ENCODE results near the gene ZNF41.

ZNF41 gene

DNA sequence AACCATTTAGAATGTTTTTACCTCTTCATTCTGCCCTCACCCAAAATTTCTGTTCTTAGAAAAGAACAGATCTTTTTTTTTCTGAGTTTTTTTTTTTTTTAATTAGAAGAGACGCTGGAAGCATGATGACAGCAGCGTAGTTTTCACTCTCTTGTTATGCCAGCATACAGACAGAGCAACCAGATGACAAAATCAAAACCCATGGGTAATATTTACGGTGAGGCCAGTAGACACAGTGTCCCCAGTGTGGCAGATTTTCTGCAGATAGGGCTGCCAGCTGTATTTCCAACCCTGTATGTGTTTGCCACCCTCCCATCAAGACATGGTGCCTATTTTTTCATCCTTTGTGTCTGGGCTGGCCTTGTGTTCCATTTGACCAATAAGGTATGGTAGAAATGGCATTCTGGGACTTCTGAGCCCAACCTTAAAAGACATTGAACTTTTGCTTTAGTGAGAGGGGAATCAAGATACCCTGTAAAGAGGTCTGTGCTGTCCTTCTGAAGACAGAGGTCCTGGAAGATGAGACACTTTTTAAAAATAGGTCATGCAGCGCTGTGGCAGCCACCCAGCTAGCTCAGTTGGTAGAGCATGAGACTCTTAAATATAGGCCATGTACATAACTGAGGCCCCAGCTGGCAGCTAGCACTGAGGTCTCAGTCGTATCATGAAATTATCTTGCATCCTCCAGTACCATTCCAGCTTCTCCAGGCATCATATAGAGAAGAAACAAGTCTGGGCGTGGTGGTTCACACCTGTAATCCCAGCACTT lies 6.7 kb upstream of the ZNF41 start:
- no peak for DNase-seq (ENCODE audit: low spot score)

- DNase-seq (ENCODE audit: low spot score), result no peak
Observed at GRCh38 chrX:47484885-47485284, 1.9 kb upstream of the ZNF41 start.

- no peak for DNase-seq (ENCODE audit: low spot score)
Observed at GRCh38 chrX:47483306-47484268, 565 bp upstream of the ZNF41 start.

- DNase-seq (ENCODE audit: low spot score), result no peak
Observed at GRCh38 chrX:47482065-47482511, 934 bp downstream of the ZNF41 start.

DNA sequence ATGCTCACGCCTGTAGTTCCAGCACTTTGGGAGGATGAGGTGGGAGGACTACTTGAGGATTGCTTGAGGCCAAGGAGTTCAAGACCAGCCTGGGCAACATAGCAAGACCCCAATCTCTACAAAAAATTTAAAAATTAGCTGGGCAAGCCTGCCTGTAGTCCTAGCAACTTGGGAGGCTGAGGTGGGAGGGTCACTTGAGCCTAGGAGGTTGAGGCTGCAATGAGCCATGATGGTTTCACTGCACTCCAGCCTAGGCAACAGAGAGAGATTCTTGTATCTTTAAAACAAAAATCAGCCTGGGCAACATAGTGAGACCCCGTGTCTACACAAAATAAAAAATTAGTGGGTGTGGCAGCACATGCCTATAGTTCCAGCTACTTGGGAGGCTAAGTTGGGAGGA lies 1.9 kb downstream of the ZNF41 start:
- DNase-seq (ENCODE audit: low spot score), result no peak

DNA sequence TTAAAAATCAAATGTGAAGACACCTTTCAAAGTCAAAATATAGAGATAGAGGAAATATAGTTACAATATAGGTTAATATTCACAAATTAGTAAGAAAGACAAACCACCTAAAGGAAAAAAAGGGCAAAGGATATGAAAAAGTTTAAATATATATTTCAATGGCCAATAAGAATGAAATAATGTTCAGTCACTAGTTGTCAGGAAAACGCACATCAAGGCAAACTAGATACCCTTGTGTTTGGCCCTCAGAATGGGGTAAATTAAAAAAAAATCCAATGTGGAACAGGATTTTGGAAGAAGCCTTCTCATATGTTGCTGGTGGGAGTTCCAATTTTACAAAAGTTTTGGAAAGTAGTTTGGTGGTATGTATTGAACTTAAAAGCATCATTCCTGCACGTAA lies 2.4 kb downstream of the ZNF41 start:
- no peak for DNase-seq (ENCODE audit: low spot score)

DNA sequence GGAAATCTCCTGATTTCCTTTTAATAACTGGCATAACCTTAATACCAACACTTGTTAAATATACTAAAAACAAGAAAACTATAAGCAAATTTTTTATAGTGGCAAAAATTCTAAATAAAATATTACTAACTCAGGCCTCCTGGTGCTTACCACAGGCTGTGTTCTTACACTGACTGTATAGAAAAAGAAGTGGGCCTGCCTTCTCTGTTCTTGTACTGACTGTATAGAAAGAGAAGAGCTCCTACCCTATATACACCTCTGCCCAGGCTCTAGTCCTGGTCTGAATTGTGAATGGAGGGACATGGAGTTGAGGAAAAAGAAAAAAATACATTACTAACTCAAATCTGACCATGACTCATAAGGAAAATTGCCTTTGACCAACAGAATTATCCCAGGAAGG lies 7.5 kb downstream of the ZNF41 start:
- no peak for DNase-seq (ENCODE audit: low spot score)

- DNase-seq (ENCODE audit: low spot score), result no peak
Observed at GRCh38 chrX:47467106-47467505, 15.9 kb downstream of the ZNF41 start.

DNA sequence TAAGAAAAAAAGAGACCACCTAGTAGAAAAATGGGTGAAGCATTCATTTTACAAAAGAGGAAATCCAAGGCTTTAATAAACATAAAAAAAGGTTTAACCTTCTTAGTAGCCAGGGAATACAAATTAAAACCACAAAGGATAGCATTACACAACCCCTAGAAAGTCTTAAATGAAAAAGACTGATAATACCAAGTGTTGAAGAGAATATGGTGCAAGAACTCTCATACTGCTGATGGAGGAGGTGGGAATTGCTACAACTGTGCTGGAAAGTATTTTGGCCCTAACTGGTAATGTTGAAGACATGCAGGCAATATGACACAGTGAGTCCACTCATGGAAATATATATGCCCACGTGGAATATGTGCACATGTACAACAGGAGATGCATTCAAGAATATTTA lies 22.5 kb downstream of the ZNF41 start:
- DNase-seq (ENCODE audit: low spot score), result no peak

GRCh38 chrX:47458528-47458927 lies 24.5 kb downstream of the ZNF41 start:
- no peak for DNase-seq (ENCODE audit: low spot score)

DNA sequence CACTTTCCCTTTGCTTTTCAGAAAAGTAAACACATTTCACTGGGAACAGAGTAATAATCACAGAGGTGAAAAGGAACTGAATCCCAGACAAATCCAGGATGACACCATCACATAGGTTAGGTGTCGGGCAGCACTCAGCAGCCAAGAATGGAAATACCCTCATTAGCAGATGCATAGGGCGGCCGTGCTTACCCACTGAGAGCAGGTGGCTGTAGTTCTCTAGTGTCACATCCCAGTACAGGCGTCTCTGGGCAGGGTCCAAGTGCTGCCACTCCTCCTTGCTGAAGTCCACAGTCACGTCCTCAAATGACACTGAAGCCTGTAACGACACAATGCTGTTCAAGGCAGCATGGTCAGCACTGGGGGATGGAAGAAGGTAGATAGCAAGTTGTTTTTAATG lies 26.9 kb downstream of the ZNF41 start:
- DNase-seq (ENCODE audit: low spot score), result no peak

- DNase-seq (ENCODE audit: low spot score), result no peak
Observed at GRCh38 chrX:47452112-47452511, 30.9 kb downstream of the ZNF41 start.

- no peak for DNase-seq (ENCODE audit: low spot score)
Observed at GRCh38 chrX:47448165-47448806, 34.7 kb downstream of the ZNF41 start.

DNA sequence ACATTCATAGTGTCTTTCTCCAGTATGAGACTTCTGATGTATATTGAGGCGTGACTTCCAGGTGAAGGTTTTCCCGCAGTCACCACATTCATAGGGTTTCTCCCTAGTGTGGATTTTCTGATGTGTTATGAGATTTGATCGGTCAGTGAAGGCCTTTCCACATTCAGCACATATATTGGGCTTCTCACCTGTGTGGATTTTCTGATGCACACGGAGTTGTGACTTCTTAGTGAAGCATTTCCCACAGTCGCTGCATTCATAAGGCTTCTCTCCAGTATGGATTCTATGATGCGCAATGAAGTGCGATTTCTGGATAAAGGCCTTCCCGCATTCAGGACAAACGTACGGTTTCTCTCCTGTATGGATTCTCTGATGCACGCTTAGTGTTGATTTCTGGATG lies 35.4 kb downstream of the ZNF41 start:
- no peak for DNase-seq (ENCODE audit: low spot score)

DNA sequence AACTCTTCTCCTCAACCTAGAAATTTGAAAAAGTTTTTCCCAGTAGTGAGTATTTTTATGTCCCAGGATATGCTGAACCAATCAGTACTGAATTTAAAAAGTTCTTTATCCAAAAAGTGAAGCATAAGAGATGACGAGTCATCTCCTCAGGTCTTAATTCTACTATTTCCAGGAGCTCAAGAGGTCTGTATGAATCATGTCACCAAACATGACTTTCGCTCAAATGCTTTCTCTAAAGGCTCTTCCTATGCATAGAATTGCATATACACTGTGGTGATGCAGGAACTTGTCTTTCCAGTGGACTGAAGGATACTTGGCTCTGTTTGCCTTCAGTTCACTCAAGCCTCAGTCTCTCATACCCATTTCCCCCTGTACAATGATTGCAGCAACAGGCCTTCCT lies 36.1 kb downstream of the ZNF41 start:
- no peak for DNase-seq (ENCODE audit: low spot score)

- DNase-seq (ENCODE audit: low spot score), result no peak
Observed at GRCh38 chrX:47446431-47446830, 36.6 kb downstream of the ZNF41 start.

- no peak for DNase-seq (ENCODE audit: low spot score)
Observed at GRCh38 chrX:47430925-47431324, 52.1 kb downstream of the ZNF41 start.

GRCh38 chrX:47422444-47422843 lies 60.6 kb downstream of the ZNF41 start:
- no peak for DNase-seq (ENCODE audit: low spot score)

GRCh38 chrX:47420962-47421361 lies 62.1 kb downstream of the ZNF41 start:
- no peak for DNase-seq (ENCODE audit: low spot score)

GRCh38 chrX:47420265-47420664 lies 62.8 kb downstream of the ZNF41 start:
- no peak for DNase-seq (ENCODE audit: low spot score)

DNA sequence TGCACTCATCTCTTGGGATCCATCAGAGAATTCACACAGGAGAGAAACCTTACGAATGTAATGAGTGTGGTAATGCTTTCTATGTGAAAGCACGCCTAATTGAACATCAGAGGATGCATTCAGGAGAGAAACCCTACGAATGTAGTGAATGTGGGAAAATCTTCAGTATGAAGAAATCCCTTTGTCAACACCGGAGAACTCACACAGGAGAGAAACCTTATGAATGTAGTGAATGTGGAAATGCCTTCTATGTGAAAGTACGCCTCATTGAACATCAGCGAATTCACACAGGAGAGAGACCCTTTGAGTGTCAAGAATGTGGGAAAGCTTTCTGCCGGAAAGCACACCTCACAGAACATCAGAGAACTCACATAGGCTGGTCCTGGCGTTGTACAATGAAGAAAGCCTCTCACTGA lies 69.8 kb downstream of the ZNF41 start:
- DNase-seq (ENCODE audit: low spot score), result no peak

All from iPS-NIHi11 (cell line).